GM12878 (cell line): ENCODE data around the gene CACNA1A.

Experiments used
- EP300 ChIP-seq, 2 experiments: fragments of 150-350 bp in 1 of 2; IDR thresholded peaks; 2 replicates each; pipeline ENCODE4 v1.6.1; 2011 to 2012; ENCODE audit warnings: low read depth in 2 of 2, low read length in 2 of 2, borderline replicate concordance in 1 of 2, improper control_type of control experiment in 1 of 2, inconsistent platforms in 1 of 2; ENCODE audit not compliant: control insufficient read depth in 1 of 2
- GATAD2B ChIP-seq: fragments of 450-650 bp; conservative IDR thresholded peaks from 2 replicates; pipeline ENCODE4 v1.6.1; 2017; ENCODE audit warnings: low read depth, mild to moderate bottlenecking, moderate library complexity
- MTA3 ChIP-seq: IDR thresholded peaks from 2 replicates; pipeline ENCODE4 v1.6.1; 2012; ENCODE audit warnings: low read length, inconsistent platforms, borderline replicate concordance
- MXI1 ChIP-seq: fragments of 150-350 bp; IDR thresholded peaks from 2 replicates; pipeline ENCODE4 v1.6.1; 2011; ENCODE audit warnings: low read depth, mild to moderate bottlenecking, inconsistent platforms, low read length, improper control_type of control experiment
- TF ChIP-seq, protein P1 (sequence below), 3 experiments: IDR thresholded peaks in 2 of 3; conservative IDR thresholded peaks in 1 of 3; 2 replicates each; pipeline ENCODE4 v1.5.1; 2011; ENCODE audit warnings: low read depth in 3 of 3, low read length in 3 of 3, mild to moderate bottlenecking in 3 of 3, control low read depth in 2 of 3, moderate library complexity in 2 of 3, inconsistent platforms in 1 of 3, mixed read lengths in 1 of 3; ENCODE audit not compliant: control insufficient read depth in 2 of 3, insufficient read depth in 1 of 3; ENCODE audit errors: extremely low read depth in 1 of 3
- TF ChIP-seq, protein P2 (sequence below): IDR thresholded peaks from 2 replicates; pipeline ENCODE4 v1.6.1; 2012; ENCODE audit warnings: low read depth, low read length, improper control_type of control experiment

DNA sequence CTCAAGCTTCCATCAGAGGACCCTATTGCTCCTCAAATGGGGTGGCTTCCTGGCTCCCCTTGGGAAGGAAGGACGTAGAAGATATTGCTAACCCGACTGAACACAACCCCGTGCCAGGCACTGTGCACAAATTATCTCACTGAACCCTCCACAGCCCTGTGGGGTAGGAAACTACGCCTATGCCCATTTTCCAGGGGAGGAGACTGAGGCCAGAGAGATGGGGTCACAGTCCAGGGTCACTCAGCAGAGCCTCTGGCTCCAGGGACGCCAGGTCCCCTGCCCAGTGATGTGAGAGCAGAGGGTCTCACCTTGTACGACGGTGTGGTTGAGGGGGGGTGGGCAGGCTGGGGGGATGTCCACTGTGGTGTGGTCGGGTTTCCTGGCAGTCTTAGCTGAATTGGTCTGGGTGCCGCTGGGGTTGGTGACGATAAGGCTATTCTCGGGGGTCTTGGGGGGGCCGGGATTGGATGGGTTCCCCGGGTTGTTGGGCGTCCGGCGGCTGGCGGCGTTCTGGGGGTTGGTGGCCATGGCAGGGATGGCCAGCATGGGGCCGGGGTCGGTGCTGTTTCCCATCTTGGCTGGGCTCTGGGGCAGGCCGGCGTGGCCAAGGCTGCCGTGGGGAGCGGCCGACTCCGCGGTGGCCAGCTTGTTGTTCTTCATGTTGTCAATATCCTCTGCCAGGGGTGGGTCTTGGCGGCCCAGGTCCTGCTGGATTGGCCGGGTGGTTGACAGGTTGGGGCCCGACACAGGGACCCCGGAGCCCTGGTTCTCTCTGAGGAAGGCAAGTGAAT is 219.9 kb downstream of the CACNA1A start:
- TF ChIP-seq, protein P1, sequence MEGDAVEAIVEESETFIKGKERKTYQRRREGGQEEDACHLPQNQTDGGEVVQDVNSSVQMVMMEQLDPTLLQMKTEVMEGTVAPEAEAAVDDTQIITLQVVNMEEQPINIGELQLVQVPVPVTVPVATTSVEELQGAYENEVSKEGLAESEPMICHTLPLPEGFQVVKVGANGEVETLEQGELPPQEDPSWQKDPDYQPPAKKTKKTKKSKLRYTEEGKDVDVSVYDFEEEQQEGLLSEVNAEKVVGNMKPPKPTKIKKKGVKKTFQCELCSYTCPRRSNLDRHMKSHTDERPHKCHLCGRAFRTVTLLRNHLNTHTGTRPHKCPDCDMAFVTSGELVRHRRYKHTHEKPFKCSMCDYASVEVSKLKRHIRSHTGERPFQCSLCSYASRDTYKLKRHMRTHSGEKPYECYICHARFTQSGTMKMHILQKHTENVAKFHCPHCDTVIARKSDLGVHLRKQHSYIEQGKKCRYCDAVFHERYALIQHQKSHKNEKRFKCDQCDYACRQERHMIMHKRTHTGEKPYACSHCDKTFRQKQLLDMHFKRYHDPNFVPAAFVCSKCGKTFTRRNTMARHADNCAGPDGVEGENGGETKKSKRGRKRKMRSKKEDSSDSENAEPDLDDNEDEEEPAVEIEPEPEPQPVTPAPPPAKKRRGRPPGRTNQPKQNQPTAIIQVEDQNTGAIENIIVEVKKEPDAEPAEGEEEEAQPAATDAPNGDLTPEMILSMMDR (IDR thresholded peaks at IDR 0.05 in 2 of 3, conservative IDR thresholded peaks at IDR 0.05 in 1 of 3; ENCODE audit: control insufficient read depth in 2 of 3, extremely low read depth in 1 of 3, insufficient read depth in 1 of 3, low read depth in 3 of 3, low read length in 3 of 3) = no peak
- TF ChIP-seq EP300 (IDR thresholded peaks at IDR 0.05; ENCODE audit: borderline replicate concordance in 1 of 2, control insufficient read depth in 1 of 2, low read depth in 2 of 2, low read length in 2 of 2) (no peak), GATAD2B (no peak), MTA3 (no peak), MXI1 (no peak)
- TF ChIP-seq, protein P2, sequence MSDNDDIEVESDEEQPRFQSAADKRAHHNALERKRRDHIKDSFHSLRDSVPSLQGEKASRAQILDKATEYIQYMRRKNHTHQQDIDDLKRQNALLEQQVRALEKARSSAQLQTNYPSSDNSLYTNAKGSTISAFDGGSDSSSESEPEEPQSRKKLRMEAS = no peak
